Middle frontal gyrus (tissue), 1 donor: Measurements from ENCODE around the gene COG3.
"Not testable (repeated sequence)": the region's sequence is repeated elsewhere in the genome, so short reads cannot be mapped to it uniquely, and the experiment has no call there.

Experiments
- DNase-seq: peaks from one replicate; pipeline ENCODE4 v3.0.0-alpha.2; 2015; ENCODE audit warnings: low spot score; ENCODE audit errors: extremely low spot score

Gene COG3

GRCh38 chr13:45464687-45465453 is at the start of gene COG3:
TSS of gene COG3 (plus strand) at chr13:45464939. CDS start at chr13:45465037, 98 bp downstream.
- peak; percentile 90 for DNase-seq

GRCh38 chr13:45415112-45415511 is 49.6 kb upstream of the COG3 start:
- DNase-seq: no peak

- no peak for DNase-seq
Measured at GRCh38 chr13:45416516-45417128, 48.1 kb upstream of the COG3 start.

- peak; percentile 60 for DNase-seq
Measured at GRCh38 chr13:45417790-45418534, 46.8 kb upstream of the COG3 start, which contains the start of gene SLC25A30. TSS of gene SLC25A30 (minus strand) at chr13:45418373. CDS start at chr13:45411425, 6,948 bp downstream.

- not testable (repeated sequence) for DNase-seq
Measured at GRCh38 chr13:45419389-45419788, 45.4 kb upstream of the COG3 start.

- DNase-seq: no peak
Measured at GRCh38 chr13:45419945-45420344, 44.8 kb upstream of the COG3 start.

- DNase-seq: no peak
Measured at GRCh38 chr13:45422731-45423292, 41.9 kb upstream of the COG3 start.

- DNase-seq: not testable (repeated sequence)
Measured at GRCh38 chr13:45426056-45426841, 38.5 kb upstream of the COG3 start.

- no peak for DNase-seq
Measured at GRCh38 chr13:45432737-45433380, 31.9 kb upstream of the COG3 start.

GRCh38 chr13:45433381-45433790 is 31.4 kb upstream of the COG3 start:
- DNase-seq: no peak

- no peak for DNase-seq
Measured at GRCh38 chr13:45434556-45435371, 30.0 kb upstream of the COG3 start.

- no peak for DNase-seq
Measured at GRCh38 chr13:45436332-45436731, 28.4 kb upstream of the COG3 start.

GRCh38 chr13:45436953-45437352 is 27.8 kb upstream of the COG3 start:
- DNase-seq: no peak

GRCh38 chr13:45437947-45438346 is 26.8 kb upstream of the COG3 start:
- DNase-seq: no peak

- no peak for DNase-seq
Measured at GRCh38 chr13:45439008-45439407, 25.7 kb upstream of the COG3 start.

GRCh38 chr13:45439781-45440462 is 24.8 kb upstream of the COG3 start:
- no peak for DNase-seq

- DNase-seq: no peak
Measured at GRCh38 chr13:45441633-45442032, 23.1 kb upstream of the COG3 start.

GRCh38 chr13:45445053-45445452 is 19.7 kb upstream of the COG3 start:
- no peak for DNase-seq

- no peak for DNase-seq
Measured at GRCh38 chr13:45446181-45446580, 18.6 kb upstream of the COG3 start.
